SJSA1 (cell line): ENCODE results near the gene ADAMTS14. TPM values are rescaled to one million over a fixed set of nuclear protein-coding genes. Genes with fewer than 3 reads are reported as not detected.

Source experiments
- DNase-seq, 2 experiments: peaks; one replicate each; pipeline ENCODE4 v3.0.0-alpha.2; 2015 to 2020; ENCODE audit warnings: low spot score in 2 of 2, low read depth in 1 of 2
- H3K27ac ChIP-seq: fragments of 250-450 bp; sonication (Bioruptor Pico); 2 replicates; pipeline ENCODE4 v1.5.1; 2020; ENCODE audit warnings: mild to moderate bottlenecking, moderate library complexity
- H3K27me3 ChIP-seq: fragments of 250-450 bp; sonication (Bioruptor Pico); replicated peaks from 2 replicates; pipeline ENCODE4 v1.5.1; 2020; ENCODE audit warnings: mild to moderate bottlenecking, moderate library complexity
- H3K36me3 ChIP-seq: fragments of 250-450 bp; sonication (Bioruptor Pico); 2 replicates; pipeline ENCODE4 v1.5.1; 2020; ENCODE audit warnings: mild to moderate bottlenecking
- H3K4me1 ChIP-seq: fragments of 250-450 bp; sonication (Bioruptor Pico); replicated peaks from 2 replicates; pipeline ENCODE4 v1.6.1; 2021; ENCODE audit warnings: mild to moderate bottlenecking
- H3K4me3 ChIP-seq: fragments of 250-450 bp; sonication (Bioruptor Pico); 2 replicates; pipeline ENCODE4 v1.5.1; 2020; ENCODE audit warnings: mild to moderate bottlenecking
- H3K9me3 ChIP-seq: fragments of 250-450 bp; sonication (Bioruptor Pico); replicated peaks from 2 replicates; pipeline ENCODE4 v1.5.1; 2020; ENCODE audit warnings: mild to moderate bottlenecking
- total RNA-seq: library from RNA; depleted of rRNA; stranded (reverse); fragments of >200 nt; shearing (Covaris generic); gene quantifications from 2 replicates; pipeline ENCODE4 v1.2.3, GENCODE V29; 2014

The ADAMTS14 gene
- total RNA-seq, 1 experiment from 2014 or later = 1.2 TPM

- H3K4me1 ChIP-seq = no peaks in the 10 kb centered on the region
- H3K27me3 ChIP-seq = no peaks in the 10 kb centered on the region
- no peak for DNase-seq
- H3K9me3 ChIP-seq = no peaks in the 10 kb centered on the region
- no peaks in the 10 kb centered on the region for H3K36me3 ChIP-seq
- no peak overlapping the region for H3K4me3 ChIP-seq
- H3K27ac ChIP-seq = no peak overlapping the region
These were observed 26.9 kb downstream of the ADAMTS14 start for GRCh38 chr10:70699063-70699658.

GRCh38 chr10:70699659-70700174 is 27.4 kb downstream of the ADAMTS14 start:
- no peaks in the 10 kb centered on the region for H3K9me3 ChIP-seq
- no peak overlapping the region for H3K27ac ChIP-seq
- H3K4me1 ChIP-seq = no peaks in the 10 kb centered on the region
- no peak for DNase-seq
- H3K27me3 ChIP-seq = no peaks in the 10 kb centered on the region
- H3K4me3 ChIP-seq = no peak overlapping the region
- no peaks in the 10 kb centered on the region for H3K36me3 ChIP-seq

- DNase-seq = no peak
- Histone ChIP-seq H3K27ac (no peak overlapping the region), H3K4me3 (no peak overlapping the region), H3K27me3 (no peaks in the 10 kb centered on the region), H3K4me1 (no peaks in the 10 kb centered on the region), H3K9me3 (no peaks in the 10 kb centered on the region), H3K36me3 (no peaks in the 10 kb centered on the region)
These were observed 30.0 kb downstream of the ADAMTS14 start for GRCh38 chr10:70702190-70702763.

DNA sequence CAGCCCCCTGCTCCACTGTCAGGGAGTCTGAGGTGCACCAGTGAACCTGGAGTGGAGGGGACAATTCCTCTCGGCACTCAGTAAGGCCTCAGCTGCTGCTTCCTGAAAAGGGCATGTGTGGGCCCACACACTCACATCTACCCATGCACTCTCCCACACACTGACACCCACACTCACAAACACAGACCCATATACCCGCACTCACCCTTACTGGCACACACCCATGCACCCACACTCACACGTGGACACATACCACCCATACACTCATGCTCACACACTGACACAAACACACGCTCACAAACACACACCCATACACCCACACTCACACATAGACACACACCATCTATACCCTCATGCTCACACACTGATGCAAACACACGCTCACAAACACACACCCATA is 31.9 kb downstream of the ADAMTS14 start:
- Histone ChIP-seq H3K4me1 (no peaks in the 10 kb centered on the region), H3K36me3 (no peaks in the 10 kb centered on the region), H3K9me3 (no peaks in the 10 kb centered on the region)

DNA sequence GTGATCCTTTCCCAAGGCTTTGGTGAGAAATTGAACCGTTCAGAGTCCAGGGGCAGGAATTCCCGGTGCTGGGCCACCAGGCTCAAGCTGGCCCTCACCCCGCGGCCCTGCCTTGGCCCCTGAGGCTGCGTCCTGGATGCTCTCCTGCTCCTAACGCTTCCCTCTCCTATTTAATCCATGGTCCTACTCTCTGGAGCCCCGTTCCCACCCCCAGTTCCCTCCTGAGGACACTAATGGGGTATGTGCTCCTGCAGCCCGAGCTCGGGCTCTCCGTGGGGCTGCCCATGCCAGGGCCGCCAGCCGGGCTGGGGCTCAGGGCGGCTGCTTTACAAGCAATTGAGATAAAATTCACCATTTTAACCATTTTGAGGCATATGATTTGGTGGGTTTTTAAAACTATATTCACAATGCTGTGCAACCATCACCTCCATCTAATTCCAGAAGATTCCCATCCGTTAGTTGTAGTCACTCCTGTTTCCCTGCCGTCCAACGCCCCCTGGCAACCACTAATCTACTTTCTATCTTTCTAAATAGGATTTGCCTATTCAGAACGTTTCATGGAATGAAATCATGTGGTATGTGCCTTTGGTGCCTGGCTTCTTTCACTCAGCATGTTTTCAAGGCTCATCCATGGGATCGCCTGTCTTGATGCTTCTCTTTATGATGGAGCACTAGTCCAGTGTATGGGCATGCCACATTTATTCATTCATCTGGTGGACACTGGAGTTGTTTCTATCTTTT is 33.0 kb downstream of the ADAMTS14 start:
- H3K27me3 ChIP-seq = no peaks in the 10 kb centered on the region
- H3K9me3 ChIP-seq = no peaks in the 10 kb centered on the region
- H3K36me3 ChIP-seq = no peaks in the 10 kb centered on the region
- H3K27ac ChIP-seq = no peak overlapping the region
- H3K4me3 ChIP-seq = no peak overlapping the region
- DNase-seq = no peak
- no peaks in the 10 kb centered on the region for H3K4me1 ChIP-seq

More for the DNA sequence above, 31.9 kb downstream of the ADAMTS14 start:
- no peak for DNase-seq
- Histone ChIP-seq H3K27me3 (no peaks in the 10 kb centered on the region), H3K27ac (no peak overlapping the region), H3K4me3 (no peak overlapping the region)

DNA sequence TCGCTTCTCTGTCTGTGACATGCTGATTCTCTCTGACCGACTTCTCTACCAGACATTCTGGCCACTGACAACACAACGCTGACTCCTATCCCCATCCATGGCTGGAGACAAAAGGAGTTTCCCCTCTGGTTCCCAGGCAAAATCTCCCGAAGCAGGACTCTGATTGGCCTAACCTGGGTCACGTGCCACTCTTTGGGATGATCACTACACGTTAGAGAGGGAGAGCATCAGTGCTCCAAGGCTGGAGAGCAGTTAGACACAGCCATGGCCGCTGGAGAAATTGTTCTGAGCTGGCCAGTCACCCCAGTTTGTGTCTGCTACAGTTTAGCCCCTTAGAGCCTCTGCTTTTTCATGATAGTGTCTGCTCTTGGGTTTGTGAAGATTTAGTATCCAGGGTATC is 38.9 kb downstream of the ADAMTS14 start:
- DNase-seq = no peak
- Histone ChIP-seq H3K9me3 (no peaks in the 10 kb centered on the region), H3K36me3 (no peaks in the 10 kb centered on the region), H3K4me3 (no peak overlapping the region), H3K27me3 (no peaks in the 10 kb centered on the region), H3K4me1 (peaks cover 5% of the 10 kb centered on the region), H3K27ac (no peak overlapping the region)

DNA sequence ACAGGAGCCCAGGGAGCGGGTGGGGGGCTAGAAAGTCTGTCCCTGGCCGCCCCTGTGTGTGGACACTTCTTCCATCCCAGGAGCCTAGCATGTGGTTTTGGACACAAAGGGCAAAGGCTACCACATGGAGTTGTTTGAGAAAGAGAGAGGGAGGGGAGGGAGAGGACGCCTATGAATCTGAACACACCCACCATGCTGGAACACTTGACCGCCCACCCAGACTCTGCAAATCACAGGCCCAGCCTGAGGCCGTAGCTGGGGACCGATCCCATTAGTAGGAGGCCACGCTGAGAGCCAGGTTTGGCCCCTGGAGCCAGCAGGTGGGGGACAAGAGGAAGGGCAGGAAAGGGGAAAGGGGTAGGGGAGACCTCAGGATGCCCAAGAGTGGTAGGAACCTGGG is 39.6 kb downstream of the ADAMTS14 start:
- no peaks in the 10 kb centered on the region for H3K36me3 ChIP-seq
- no peak overlapping the region for H3K4me3 ChIP-seq
- H3K27ac ChIP-seq = no peak overlapping the region
- no peaks in the 10 kb centered on the region for H3K9me3 ChIP-seq
- no peak for DNase-seq
- H3K27me3 ChIP-seq = no peaks in the 10 kb centered on the region
- peaks cover 6% of the 10 kb centered on the region for H3K4me1 ChIP-seq

GRCh38 chr10:70714245-70714644 is 41.9 kb downstream of the ADAMTS14 start:
- no peak overlapping the region for H3K4me3 ChIP-seq
- H3K27me3 ChIP-seq = no peaks in the 10 kb centered on the region
- H3K4me1 ChIP-seq = peaks cover 6% of the 10 kb centered on the region
- H3K27ac ChIP-seq = no peak overlapping the region
- H3K36me3 ChIP-seq = no peaks in the 10 kb centered on the region
- H3K9me3 ChIP-seq = no peaks in the 10 kb centered on the region
- DNase-seq = no peak

DNA sequence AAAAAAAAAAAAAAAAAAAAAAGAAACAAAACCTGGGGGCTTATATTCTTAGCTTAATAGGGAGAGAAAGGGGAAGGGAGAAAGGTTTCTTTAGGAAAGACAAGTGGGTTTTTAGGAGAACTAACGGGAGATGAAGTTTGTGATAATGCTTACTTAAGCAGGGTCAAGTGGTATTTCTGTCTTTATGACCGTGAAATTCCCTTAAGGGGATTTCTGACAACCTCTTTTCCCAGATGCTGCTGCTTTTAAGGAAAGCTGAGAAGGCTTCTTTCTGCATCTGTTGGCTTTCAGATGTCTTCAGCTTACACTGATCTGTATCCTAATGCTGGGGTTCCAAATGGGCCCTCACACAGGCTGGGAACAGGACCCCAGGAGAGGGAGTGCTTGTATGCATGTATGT is 42.6 kb downstream of the ADAMTS14 start:
- Histone ChIP-seq H3K4me3 (no peak overlapping the region), H3K36me3 (no peaks in the 10 kb centered on the region), H3K27me3 (no peaks in the 10 kb centered on the region), H3K4me1 (peaks cover 6% of the 10 kb centered on the region), H3K9me3 (no peaks in the 10 kb centered on the region), H3K27ac (no peak overlapping the region)
- no peak for DNase-seq

DNA sequence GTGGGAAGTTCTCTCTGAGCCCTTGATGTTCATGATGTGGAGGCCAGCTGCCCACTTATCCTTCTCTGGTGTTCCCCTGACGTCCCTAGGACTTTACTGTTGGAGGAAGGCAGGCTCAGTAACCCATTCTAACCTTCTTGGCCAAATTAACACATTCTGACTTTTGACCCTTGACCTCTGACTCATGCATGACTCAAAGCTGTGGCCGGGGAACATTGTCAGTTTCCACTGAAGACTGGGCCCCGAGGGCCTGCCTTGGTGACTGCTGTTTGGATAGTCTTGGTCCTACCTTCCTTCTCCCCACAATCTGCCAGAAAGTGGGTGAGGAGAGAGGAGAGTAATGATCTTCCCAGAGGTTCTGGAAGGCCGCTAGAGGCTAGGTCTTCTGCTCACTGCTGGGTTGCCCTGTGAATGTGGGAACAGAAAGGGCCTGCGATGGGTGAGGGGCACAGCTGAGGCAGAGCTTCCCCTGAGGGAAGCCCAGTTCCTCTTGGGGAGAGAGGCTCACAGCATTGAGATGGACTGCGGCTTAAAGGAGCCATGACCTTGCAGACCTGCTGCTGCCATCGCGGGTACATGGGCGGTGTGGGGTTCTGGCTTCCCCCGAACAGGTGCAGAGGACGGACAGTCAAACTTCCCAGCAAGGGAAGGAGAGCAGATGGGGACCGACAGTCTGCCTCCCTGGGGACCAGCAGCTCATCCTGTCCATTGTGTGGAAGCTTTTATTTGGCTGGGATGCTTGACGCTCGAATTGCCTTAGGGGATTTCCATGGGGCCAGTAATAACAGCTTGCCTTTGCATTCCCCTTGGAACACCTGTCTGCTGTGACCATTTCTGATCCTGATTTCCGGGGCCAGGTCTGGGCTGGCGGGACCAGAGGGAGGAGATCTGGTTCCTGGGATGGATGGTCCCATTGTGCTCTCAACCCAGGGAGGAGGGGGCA is 43.8 kb downstream of the ADAMTS14 start:
- no peaks in the 10 kb centered on the region for H3K9me3 ChIP-seq
- DNase-seq = peak in 1 of 2 experiments; percentile 6
- H3K27me3 ChIP-seq = no peaks in the 10 kb centered on the region
- no peak overlapping the region for H3K4me3 ChIP-seq
- no peak overlapping the region for H3K27ac ChIP-seq
- peaks cover 6% of the 10 kb centered on the region for H3K4me1 ChIP-seq
- no peaks in the 10 kb centered on the region for H3K36me3 ChIP-seq

- no peaks in the 10 kb centered on the region for H3K9me3 ChIP-seq
- H3K27me3 ChIP-seq = no peaks in the 10 kb centered on the region
- H3K27ac ChIP-seq = no peak overlapping the region
- no peak overlapping the region for H3K4me3 ChIP-seq
- DNase-seq = peak in 1 of 2 experiments; percentile 9
- H3K4me1 ChIP-seq = no peaks in the 10 kb centered on the region
- no peaks in the 10 kb centered on the region for H3K36me3 ChIP-seq
These were observed 50.6 kb downstream of the ADAMTS14 start for GRCh38 chr10:70722820-70723424.

GRCh38 chr10:70723771-70724170 is 51.5 kb downstream of the ADAMTS14 start:
- no peaks in the 10 kb centered on the region for H3K36me3 ChIP-seq
- H3K9me3 ChIP-seq = no peaks in the 10 kb centered on the region
- no peak overlapping the region for H3K27ac ChIP-seq
- no peak for DNase-seq
- H3K4me1 ChIP-seq = no peaks in the 10 kb centered on the region
- no peaks in the 10 kb centered on the region for H3K27me3 ChIP-seq
- no peak overlapping the region for H3K4me3 ChIP-seq

DNA sequence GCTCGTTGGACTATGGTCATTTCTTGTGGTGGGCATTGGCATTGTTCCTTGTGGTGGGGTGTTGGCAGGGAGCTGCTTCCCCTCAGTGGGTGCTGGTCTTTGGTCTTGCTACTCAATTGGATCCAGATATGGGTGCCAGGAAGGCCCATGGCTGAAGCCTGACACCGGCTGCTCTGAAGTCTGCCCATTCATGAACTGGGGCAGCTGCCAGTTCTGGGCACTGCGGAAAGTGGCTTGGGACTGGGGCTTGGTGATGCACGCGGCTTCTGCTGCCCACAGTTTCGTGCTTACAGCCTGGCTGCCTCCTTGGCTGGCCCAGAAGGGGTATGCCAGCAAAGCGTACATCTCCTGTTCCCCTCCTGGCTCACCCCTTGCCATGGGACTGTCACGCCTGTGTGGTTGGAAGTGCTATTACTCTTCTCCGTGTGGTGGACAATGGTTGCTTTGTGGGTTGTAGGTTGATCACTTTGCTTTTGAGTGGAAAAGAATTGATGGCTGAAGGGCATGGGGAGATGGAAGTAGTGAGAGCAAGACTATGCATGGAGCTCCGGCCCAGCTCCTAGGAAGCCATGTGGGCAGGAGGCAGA is 54.7 kb downstream of the ADAMTS14 start:
- Histone ChIP-seq H3K27me3 (no peaks in the 10 kb centered on the region), H3K9me3 (no peaks in the 10 kb centered on the region), H3K27ac (no peak overlapping the region), H3K36me3 (no peaks in the 10 kb centered on the region), H3K4me1 (no peaks in the 10 kb centered on the region), H3K4me3 (no peak overlapping the region)
- DNase-seq = no peak
